GM19043 (cell line): ENCODE data around the gene SLC36A1.
"Not testable (repeated sequence)": the region's sequence is repeated elsewhere in the genome, so short reads cannot be mapped to it uniquely, and the experiment has no call there.

Source experiments
- ATAC-seq: cut with Tn5 transposase; IDR thresholded peaks from one replicate; pipeline ENCODE4 v1.9.1; 2021; ENCODE audit warnings: low read depth; ENCODE audit not compliant: unreplicated experiment

Gene SLC36A1

GRCh38 chr5:151480384-151481293, 33.2 kb downstream of the SLC36A1 start:
- ATAC-seq, result no peak

GRCh38 chr5:151483176-151483575, 35.8 kb downstream of the SLC36A1 start:
- no peak for ATAC-seq

DNA sequence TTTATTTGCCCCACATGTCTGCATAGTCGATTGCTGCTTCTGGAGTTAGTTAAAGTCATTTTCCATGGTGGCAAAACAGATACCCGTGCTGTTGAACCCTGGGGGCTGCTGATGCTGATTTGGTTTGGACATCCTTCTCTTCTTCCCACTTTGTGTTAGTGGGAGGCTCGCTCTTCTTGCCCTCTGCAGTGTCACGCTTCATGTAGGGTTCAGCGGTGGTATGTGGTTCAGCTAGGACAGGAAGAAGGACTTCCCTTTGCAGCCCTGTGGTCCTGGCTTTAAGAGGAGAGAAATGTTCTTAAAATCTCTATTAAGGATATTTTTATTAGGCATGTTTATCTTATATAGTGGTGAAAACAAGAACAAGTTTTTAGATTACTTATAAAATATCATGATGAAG, 36.2 kb downstream of the SLC36A1 start:
- ATAC-seq, result no peak

DNA sequence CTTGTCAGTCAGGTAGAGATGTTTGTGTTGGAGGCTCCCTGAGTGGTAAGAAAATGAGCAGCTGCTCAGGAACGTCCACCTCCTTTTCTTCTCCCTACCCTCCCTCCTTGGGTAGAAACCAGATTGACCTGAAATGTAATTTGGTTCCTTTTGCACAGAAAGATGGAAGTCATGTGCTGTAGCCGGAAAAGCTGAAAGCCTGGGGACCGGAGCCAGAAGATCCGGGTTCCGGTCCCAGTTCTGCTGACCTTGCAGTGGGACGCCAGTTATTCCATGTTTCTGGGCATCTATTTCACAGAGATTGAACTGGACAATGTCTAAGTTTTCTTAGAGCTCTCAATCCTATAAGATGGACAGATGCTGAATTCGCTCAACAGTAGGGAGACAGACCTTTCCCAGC, 40.1 kb downstream of the SLC36A1 start:
- ATAC-seq, result no peak

DNA sequence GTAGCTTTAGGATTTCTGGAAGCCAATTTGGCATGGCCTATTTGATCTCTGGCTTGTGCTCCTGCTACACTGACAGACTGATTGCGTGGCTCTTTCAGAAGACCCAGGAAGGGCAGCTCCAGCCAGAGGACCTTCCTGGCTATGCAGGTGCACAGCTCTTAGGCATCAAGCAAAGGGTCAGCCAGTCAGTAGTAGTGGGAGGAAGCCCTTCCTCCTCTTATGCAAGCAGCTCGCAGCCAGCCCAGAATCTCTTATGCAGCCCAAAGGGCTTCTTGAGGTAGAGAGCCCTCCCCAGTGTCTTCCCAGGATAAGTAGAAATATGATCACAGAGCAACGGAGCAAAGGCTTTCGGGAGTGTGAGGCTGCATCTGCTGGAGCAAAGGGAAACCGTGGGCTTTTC, 43.2 kb downstream of the SLC36A1 start:
- no peak for ATAC-seq

DNA sequence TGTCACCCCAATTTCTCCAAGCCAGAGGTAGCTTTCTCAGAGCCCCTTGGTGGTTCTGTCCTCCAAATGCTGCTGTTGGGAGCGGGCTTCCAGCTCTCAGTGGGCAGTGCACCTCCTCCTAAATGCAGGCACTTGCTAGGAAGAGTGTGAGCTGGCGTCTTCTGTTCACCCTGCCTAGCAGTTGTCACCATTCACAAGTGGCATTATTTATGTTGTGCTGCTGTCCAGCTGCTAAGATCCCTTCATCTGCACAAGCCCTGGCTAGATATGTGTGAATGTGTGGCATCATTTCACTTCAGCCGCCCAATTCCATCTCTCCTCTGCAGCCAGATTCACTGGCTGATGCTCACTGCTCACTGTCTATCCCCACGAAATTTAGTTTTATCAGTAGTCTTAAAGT, 43.7 kb downstream of the SLC36A1 start:
- ATAC-seq, result no peak

GRCh38 chr5:151492729-151493128, 45.3 kb downstream of the SLC36A1 start:
- no peak for ATAC-seq

- ATAC-seq, result no peak
Observed at GRCh38 chr5:151493665-151494064, 46.3 kb downstream of the SLC36A1 start.

DNA sequence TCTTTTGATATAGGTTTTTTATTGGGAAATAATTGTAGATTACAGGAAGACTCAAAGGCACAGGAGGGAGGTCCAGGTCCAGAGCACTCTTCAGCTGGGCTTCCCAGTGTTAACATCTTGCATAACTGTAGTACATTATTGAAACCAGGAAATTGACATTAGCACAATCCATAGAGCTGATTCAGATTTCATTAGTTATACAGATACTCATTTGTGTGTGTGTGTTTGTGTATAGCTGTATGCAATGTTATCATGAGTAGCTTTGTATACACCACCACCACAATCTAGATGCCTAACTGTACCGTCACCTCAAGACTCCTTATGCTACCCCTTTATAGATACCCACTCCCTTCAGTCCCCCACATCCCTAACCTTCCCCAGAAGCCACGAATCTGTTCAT, 47.9 kb downstream of the SLC36A1 start:
- no peak for ATAC-seq

- ATAC-seq, result no peak
Observed at GRCh38 chr5:151496041-151496484, 48.7 kb downstream of the SLC36A1 start.

DNA sequence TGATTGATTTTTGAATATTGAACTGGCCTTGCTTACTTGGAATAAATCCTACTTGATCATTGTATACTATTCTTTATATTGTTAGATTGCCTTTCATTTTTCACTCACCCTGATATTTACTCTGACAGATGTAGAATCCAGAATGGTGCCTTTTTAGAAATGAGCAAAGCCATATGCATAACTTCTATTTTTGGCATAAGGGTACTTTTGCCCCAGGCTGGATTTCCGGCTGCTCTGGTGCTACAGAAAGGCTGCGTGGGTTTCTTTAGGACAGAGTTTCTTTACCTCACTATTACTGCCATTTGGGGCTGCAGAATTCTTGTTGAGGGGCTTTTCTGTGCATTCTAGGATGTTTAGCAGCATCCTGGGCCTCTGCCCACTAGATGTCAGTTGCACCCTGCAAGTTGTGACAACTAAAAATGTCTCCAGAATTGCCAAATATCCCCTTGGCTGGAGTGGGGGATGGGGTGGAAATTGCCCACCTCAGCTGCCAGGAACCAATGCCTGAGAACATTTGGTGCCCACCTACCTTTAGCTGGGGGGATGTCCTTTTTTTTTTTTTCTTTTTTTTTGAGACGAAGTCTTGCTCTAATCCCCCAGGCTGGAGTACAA, 50.1 kb downstream of the SLC36A1 start:
- no peak for ATAC-seq

- no peak for ATAC-seq
Observed at GRCh38 chr5:151498395-151499155, 51.2 kb downstream of the SLC36A1 start.

DNA sequence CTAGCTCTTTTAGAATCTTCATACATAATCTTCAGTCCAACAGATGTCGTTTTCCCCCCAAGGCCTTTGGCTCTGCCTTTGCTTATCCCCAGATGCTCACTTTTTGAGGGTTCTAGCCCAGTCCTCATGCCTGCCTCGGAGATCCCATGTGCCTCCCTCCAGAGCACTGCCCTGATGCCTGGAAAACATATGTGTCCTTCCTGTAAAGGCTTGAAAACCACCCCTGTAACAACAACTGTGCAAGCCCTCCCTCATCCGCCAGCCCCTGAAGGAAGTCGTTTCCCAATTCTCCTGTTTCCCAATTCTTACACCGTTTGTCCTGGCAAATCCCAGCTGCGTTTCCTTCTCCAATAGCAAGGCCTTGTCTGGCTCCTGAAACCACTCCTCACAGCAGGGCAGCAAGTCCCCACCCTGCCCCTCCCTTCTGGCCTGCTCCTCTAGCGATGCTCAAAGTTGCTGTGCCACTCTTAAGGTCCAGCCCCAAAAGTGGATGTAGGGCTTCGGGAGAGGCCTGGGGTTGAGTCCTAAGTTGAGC, 52.2 kb downstream of the SLC36A1 start:
- ATAC-seq, result no peak

GRCh38 chr5:151504006-151504405, 56.6 kb downstream of the SLC36A1 start:
- ATAC-seq, result no peak

- not testable (repeated sequence) for ATAC-seq
Observed at GRCh38 chr5:151508308-151508707, 60.9 kb downstream of the SLC36A1 start.

DNA sequence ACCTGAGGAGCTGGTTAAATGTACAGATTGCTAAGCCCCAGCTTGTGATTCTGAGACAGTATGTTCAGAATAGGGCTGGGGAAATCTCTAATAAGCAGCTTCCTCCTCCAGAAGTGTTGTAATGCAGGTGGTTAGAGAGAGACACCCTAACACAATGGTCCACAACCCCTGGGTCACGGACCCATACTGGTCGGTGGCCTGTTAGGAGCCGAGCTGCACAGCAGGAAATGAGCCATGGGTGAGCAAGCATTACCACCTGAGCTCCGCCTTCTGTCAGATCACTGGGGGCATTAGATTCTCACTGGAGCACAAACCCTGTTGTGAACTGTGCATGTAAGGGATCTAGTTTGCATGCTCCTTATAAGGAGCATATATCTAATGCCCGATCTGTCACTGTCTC, 61.8 kb downstream of the SLC36A1 start:
- ATAC-seq, result peak; percentile 63

DNA sequence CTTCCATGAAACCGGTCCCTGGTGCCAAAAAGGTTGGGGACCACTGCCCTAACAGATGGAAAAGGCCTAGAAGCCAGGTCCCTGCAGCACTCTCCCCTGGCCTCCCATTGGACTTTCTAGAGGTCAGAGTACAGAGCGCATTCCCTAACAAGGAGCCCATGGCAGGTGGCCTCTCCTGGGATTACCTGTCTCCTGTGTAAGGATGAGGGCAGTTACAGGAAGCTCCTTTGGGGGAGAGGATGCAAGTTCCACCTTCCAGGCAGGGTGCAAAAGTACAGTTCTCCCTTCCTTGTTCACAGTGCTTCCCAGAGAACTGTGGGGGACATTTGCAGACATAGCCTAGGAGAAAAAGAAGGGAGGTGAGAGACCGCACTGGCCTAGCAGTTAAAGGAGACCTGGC, 62.4 kb downstream of the SLC36A1 start:
- ATAC-seq, result no peak

GRCh38 chr5:151517122-151517920, 69.9 kb downstream of the SLC36A1 start:
- no peak for ATAC-seq

DNA sequence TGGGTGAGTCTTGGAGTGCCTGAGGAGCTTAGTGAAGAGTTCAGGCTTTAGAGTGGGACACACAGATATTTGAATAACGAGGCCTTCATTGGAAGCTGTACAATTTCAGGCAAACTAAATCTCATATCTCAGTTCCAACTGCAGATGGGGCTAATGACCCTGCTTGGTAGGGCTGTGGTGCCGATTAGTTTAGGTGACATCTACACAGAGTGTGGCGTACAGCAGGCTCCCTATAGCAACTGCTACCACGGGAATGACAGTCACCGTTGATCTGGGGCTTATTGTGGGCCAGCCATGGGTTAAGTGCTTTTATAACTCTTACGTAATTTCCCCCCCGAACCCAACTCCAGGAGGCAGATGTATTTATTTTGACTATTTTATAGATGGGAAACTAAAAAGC, 72.9 kb downstream of the SLC36A1 start:
- no peak for ATAC-seq

DNA sequence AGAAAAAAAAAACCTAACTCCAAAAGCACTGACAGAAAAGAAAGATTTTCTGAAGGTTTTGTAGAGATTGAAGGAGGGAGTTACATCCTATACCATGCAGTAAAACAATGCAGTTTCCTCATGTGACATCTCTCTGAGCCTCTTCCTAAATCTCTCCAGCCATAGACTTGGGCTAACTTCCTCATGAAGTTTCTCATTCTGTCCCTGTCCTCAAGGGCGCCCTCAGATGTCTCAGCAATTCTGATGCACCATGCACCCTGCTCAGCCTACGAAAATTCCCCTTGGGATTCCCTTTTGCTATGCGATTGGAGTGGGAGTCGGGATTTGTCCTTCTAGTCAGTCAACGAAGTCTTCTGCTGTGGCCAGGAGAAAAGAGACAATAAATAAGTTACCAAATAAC, 74.8 kb downstream of the SLC36A1 start:
- ATAC-seq, result no peak
